Stimulated activated CD4-positive, alpha-beta T cell treated with anti-CD3 and anti-CD28 coated beads, TNF-alpha, amount 100 ng/mL, for 1 hour (primary cell): ENCODE data around the gene PUM2.
"Not testable (repeated sequence)": the region's sequence is repeated elsewhere in the genome, so short reads cannot be mapped to it uniquely, and the experiment has no call there.

ENCODE experiments used
- DNase-seq, 3 donors: peaks; one replicate each; pipeline ENCODE4 v3.0.0-alpha.2; 2020; ENCODE audit warnings: low read depth in 3 of 3, low spot score in 1 of 3

Gene PUM2

GRCh38 chr2:20292984-20293383 lies 57.7 kb downstream of the PUM2 start:
- DNase-seq = no peak

DNA sequence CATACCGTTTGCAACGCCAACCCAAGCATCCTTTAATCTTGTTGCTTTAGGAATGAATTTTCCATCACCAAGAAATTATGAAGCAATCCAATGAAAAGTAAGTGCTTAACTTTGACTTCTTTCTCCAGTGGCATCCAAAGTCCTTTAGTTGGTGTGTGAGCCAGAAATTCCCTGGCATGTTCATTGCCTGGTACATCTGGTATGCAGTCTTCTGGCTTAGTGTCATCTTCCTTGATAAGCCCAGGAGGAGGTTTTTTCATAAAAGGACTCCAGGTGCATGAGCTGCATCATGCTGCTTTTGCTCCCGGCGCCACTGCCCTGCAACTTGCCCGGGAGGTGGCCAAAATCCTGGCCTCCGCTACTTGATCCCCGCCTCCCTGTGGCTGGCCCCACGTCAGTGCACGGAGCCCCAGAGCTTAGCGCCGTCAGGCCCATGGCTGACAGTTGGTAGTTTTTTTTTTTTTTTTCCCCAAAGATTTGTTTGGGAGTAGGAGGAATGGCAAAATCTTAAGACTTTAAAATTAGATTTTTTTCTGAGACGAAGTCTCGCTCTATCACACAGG lies 58.7 kb downstream of the PUM2 start:
- no peak for DNase-seq

- no peak for DNase-seq
These were observed 59.5 kb downstream of the PUM2 start for GRCh38 chr2:20291106-20291564.

GRCh38 chr2:20288642-20289340 lies 61.9 kb downstream of the PUM2 start:
- no peak for DNase-seq

DNA sequence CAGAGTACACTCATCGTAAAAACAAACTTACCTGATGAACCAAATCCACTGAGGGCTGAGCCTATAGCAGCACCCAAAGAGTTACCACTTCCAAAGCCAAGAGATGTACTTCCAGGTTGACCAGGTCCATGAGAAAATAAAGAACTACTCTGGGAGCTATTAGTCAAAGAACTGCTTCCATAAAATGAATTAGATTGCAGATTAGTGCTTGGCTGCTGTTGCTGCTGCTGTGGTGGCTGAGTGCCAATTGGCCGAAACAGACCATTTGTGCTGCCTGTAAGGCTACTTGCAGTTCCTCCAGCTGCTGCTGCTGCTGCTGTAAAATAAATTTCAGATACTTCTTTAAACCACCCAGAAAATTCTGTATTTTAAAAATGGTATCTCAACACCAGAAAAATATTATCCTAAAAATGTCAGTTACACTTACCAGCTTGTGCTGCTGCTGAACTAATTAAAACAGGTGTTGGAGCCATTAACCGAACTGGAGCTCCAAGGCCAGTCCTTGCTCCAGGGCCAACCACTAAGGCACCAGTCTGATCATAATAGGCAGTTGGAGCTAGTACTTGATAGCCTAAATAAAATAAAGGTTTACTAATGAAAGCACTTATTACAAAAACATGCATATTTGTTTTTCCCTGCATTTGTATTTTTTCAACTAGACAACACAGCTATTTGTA lies 67.6 kb downstream of the PUM2 start:
- no peak for DNase-seq

- no peak for DNase-seq
These were observed 68.8 kb downstream of the PUM2 start for GRCh38 chr2:20281876-20282275.

GRCh38 chr2:20273042-20273441 lies 77.6 kb downstream of the PUM2 start:
- DNase-seq = no peak

- DNase-seq = not testable (repeated sequence)
These were observed 82.3 kb downstream of the PUM2 start for GRCh38 chr2:20268317-20268716.

DNA sequence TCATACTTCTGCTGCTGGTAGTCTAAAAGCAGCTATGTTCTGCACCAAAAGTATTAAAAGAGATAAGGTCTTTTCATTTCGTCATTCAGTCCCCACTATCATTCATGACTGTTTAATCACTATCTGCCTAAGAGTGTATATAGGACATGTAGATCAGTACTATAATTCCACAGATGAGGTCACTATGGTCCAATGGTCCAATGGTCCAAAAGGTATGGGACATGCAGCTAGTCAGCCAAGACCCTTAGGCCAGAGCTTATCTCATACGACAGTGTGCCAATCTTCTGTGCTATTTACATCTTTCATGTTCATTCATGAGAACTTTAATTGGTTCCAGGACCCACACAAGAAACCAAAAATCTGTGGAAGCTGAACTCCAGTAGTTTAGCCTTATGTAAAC lies 83.1 kb downstream of the PUM2 start:
- no peak for DNase-seq

DNA sequence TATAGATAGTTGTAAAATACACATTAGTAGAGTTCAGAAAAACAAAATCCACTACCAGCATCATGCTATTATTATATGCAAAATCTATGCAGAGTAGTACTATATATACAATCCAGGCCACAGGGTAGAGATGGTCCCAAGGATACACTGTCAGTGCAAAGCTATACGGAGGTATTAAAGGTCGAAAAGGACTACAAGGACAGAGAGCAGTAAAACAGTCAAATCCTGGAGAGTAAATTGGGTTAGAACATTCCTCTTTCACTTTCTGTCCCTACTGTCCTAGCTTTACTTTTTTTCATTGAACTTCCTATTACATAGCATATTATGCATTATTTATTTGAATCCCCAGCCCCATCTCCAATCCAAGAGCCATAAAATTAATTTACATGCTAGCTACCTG lies 86.0 kb downstream of the PUM2 start:
- DNase-seq = no peak

GRCh38 chr2:20257411-20257810 lies 93.2 kb downstream of the PUM2 start:
- DNase-seq = no peak

DNA sequence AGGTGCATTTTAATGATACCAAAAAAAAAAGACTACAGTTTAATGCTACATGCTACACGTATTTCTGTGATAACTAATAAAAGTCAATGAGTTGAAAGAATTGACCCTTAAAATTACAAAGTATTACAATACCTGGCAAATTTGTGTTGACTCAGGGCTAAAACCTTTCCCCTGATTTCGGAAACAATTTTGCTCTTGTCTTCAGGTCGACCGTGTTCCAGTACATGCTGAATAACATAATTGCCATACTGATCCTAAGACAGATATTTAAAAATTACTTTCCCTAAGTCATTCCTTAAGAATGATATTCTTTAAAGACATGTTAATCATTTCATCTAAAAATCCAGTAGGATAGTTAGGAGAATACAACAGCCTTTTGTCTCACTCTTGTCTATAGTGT lies 95.9 kb downstream of the PUM2 start:
- no peak for DNase-seq

GRCh38 chr2:20250436-20250835 lies 100.2 kb downstream of the PUM2 start:
- no peak for DNase-seq

- DNase-seq = no peak
These were observed 101.5 kb downstream of the PUM2 start for GRCh38 chr2:20249170-20249569.

GRCh38 chr2:20247084-20247483 lies 103.6 kb downstream of the PUM2 start:
- DNase-seq = no peak

DNA sequence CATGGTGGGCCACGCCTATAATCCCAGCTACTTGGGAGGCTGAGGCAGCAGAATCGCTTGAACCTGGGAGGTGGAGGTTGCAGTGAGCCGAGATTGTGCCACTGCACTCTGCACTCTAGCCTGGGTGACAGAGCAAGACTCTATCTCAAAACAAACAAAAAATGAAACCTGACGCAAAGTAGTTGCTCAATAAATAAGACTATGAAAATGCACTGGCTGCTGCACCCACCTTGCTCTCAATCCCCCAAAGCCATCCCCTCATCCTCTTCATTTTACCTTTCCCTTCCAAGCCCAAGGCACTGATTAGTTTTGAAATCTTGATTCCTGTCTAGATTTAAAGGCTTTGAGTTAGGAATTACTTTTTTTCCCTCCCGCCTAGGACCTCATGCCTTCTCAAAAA lies 107.0 kb downstream of the PUM2 start:
- not testable (repeated sequence) for DNase-seq

DNA sequence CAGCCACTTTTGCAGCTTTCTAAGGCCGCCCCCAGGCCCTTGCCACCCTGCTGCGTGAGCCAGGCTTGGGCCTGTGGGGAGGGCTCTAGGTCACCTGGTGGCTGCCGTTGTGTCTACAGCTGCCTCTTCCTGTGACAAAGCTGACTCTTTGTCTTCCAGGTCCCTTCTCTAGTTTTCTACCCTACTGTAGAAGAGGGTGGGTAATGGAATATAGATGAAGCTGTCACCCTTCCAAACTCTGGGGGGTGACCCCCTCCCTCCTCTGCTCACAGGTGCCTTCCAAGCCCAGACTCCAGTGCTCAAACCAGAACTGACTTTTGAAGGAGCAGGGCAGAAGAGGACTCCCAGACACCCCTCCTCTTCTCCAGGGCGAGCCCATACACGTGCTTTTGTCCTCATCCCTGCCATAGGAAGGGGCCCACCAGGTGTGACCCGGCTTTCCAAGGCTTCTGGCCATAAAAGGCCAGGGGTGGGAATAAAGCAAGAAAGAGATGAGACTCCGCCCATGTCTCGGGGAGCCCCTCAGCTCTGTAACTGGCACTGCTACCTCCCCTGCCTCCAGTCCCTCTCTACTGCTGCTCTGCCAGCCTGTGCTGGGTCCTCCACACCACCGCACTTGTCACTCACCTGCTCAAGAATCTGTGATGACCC lies 107.8 kb downstream of the PUM2 start:
- no peak for DNase-seq

DNA sequence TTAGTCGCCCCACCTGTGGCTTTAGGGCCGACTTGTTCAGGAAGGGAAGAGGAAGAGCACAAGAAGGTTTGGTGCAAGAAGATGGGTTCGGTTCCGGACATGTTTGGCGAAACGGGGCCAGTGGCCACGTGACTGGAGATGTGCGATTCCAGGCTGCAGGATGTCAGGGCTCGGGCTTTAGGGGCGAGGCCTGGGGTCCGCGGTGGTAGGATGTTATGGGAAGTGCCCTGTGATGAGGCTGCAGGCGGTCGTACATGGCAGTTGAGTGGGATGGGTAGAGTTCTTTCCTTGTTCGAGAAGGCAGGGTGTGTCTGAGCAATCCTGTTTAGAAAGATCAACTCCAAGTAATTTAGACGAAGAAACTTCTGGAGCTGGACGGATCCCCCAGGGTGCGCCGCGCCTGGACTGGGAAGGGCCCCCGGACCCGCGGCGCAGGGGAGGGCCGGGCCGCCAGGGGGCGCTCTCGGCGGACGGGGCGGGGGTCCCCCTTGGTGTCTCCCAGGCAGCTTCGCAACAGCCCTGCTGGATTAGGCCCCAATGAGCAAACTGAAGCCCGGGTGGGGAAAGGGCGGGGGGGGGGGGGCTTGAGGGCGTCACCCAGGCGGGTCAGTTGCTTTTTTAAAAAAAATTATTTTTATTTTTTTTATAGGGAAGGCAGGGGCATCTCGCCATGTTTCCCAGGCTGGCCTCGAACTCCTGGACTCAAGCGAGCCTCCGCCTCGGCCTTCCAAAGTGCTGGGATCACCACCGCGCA lies 108.5 kb downstream of the PUM2 start:
- peak in 1 of 3 donors; percentile 22 for DNase-seq

DNA sequence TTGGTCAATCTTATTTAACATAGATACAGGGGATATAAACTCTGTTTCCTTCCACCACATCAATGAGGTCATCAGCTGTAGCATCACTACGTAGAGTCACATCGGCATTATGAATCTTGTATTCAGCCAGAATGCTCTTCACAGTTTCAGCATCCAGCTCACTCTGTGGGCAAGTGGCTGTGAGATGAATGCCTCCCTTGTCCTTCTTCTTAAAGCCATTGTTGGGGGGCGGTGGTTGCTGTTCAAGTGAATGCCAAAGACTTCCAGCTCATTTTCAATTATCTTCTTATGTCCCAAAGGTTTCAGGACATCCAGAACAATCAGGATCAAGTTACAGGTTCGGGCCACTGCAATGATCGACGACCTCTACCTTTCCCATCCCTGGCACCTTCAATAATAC lies 110.4 kb downstream of the PUM2 start:
- not testable (repeated sequence) for DNase-seq

- no peak for DNase-seq
These were observed 114.1 kb downstream of the PUM2 start for GRCh38 chr2:20236496-20236895.

DNA sequence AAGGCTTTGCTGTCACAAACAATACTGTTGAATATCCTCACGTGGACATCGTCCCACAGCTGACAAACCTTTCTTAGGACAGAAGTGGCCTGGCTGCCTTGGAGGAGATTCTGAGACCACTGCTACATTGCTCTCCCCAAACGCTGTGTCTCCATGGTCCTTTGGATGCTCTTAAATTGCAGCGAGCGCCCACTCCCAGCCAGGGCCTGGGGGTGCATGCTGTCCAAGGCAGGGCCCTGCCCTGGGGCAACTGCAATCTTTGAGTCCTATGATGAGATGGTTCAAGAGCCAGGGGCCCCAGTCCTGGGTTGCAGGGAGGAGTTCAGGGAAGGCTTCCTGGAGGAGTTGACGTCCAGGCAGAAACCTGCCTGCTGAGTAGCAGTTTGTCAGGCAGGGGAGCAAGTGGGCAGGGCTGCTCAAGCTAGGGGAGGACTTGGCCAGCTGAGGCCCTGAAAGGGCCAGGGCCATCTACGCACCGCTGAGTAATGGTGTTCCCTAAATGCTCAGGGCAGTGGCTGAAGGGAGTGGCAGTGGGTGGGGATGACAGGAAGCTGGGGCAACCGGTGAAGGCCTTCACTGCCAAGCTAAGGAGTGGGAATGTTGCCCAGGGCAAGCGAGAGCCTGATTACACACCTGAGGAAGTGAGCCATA lies 114.9 kb downstream of the PUM2 start:
- no peak for DNase-seq
